Epithelial cell of prostate (primary cell): ENCODE measurements around the gene SCN1B.
A peak's percentile ranks its signal among the peaks of the same experiment; 100 is the strongest.

Experiments used
- DNase-seq: peaks from one replicate; pipeline ENCODE4 v3.0.0-alpha.2; 2011; ENCODE audit warnings: low read depth, low spot score
- H3K27ac ChIP-seq: fragments of 450-650 bp; 2 replicates; pipeline ENCODE4 v1.5.1; 2017; ENCODE audit warnings: mild to moderate bottlenecking

The SCN1B gene

DNA sequence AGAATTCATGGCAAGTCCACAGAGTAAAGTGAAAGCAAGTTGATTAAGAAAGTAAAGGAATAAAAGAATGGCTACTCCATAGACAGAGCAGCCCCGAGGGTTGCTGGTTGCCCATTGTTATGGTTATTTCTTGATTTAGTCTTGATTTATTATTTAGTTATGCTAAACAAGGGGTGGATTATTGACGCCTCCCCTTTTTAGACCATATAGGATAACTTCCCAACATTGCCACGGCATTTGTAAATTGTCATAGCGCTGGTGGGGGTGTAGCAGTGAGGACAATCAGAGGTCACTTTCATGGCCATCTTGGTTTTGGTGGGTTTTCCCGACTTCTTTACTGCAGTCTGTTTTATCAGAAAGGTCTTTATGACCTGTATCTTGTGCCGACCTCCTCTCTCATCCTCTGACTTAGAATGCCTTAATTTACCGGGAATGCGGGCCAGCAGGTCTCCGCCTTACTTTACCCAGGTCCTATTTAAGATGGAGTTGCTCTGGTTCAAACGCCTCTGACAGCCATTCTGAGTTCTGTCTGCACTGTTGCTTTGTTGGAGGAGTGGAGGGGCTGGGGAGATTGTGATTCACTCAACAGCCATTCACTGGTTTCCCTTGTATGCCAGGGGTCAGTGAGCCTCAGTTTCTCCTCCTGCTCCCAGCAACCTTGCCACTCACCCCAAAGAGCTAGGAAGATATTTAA, 38.8 kb downstream of the SCN1B start:
- no peak overlapping the region for H3K27ac ChIP-seq
- no peak for DNase-seq

DNA sequence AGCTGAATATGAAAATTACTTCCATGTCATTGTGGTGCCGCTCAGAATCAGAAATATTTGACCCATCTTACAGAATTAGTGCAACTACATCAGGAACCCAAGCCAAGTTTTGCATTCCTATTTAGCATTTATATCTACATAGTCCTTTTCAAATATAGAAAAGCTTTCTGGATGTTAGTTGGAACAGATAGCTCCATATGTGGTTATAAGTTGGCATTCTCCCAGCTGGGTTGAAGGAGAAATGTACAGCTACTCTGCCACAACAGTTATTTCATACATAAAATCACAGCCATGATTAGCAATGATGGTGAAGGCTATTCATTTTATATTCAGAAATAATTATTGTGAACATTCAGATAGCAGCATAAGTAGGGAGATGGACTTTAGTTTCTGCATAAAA, 39.4 kb downstream of the SCN1B start:
- DNase-seq: no peak
- no peak overlapping the region for H3K27ac ChIP-seq

DNA sequence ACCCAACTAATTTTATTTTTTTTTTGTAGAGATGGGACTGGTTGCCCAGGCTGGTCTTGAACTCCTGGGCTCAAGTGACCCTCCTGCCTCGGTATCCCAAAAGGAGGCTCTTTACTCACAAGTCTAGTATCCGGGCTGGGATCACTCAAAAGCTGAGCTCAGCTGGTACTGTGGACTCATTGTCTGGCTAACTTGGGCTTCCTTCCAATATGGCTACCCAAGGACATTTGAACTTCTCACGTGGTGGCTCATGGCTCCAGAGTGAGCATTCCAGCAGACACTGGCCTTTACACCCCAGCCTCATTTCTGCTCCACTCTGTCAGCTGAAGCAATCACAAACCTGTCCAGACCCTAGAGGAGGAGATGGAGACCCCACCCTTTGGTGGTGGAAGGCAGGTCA, 40.2 kb downstream of the SCN1B start:
- H3K27ac ChIP-seq: no peak overlapping the region
- no peak for DNase-seq

DNA sequence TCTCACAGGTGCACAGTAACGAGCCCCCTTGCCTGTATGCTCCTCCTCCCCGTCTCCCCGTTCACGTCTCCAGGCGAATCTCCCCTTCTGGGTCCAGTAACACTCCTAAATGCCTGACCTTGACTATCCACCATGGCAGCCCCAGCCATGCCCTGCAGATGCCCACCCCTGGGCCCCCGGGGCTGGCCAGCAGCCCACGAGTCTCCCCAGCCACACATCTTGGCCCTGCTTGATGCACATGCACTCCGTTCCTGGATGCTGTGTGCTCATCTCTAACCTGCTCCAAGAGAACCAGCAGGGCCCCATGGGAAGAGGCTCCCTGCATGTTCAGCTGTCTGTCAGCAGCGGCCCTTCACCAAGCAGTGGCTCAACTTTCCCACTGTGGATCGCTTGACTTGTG, 43.2 kb downstream of the SCN1B start:
- no peak for DNase-seq
- H3K27ac ChIP-seq: no peak overlapping the region

DNA sequence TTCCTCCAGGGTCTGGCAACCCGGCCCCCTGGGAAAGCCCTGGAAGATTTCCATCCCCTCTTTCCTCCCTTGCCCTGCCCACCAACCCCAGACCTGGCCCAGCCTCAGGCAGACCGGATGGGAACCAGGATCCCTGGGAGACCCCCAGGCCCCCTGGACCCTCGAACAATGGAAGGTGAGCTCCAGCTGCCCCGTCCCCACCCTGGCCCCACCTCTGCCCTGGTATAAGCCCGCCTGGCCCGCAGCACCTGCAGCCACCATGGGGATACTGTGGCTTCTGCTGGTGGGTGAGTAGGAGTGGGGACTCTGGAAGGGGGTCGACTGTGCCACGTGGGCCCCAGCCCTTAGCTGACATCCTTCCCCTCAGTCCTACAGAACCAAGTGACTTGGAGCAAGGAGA, 43.7 kb downstream of the SCN1B start:
- H3K27ac ChIP-seq: no peak overlapping the region
- no peak for DNase-seq

DNA sequence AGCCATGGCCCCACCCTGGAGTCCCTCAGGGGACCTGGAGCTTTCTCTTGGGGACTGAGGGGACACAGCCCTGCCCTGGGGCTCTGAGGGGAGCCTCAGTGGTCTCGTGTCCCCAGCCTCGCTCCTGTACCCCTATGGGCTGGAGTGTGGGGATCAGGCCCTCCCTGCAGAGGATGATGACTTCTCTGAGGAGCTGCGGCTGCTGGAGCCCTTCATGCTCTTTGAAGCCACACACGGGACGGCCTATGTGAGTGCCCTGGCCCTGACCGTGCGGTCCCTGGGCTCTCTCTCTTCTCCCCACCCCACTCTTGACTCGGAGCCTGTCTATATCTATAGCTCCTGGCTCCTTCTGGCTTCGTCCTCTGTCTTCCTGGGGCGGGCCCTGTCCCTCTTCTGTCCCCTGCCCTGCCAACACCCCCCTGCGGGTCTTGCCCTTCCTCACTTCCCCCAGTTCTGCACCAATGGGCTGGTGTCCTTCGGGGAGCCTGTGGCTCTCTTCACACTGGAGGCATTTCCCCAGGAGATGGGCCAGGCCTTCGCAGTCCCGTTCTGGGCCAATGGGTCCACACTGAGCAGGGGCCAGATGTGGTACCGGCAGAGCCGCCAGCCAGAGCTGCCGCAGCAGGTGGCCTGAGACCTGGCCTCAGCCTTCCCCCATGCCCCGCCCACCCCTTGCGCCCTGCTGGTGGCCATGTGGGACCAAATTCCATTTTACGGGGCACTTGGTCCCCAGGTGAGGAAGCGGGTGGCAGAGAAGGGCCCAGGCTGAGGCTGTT, 44.3 kb downstream of the SCN1B start:
- no peak for DNase-seq

DNA sequence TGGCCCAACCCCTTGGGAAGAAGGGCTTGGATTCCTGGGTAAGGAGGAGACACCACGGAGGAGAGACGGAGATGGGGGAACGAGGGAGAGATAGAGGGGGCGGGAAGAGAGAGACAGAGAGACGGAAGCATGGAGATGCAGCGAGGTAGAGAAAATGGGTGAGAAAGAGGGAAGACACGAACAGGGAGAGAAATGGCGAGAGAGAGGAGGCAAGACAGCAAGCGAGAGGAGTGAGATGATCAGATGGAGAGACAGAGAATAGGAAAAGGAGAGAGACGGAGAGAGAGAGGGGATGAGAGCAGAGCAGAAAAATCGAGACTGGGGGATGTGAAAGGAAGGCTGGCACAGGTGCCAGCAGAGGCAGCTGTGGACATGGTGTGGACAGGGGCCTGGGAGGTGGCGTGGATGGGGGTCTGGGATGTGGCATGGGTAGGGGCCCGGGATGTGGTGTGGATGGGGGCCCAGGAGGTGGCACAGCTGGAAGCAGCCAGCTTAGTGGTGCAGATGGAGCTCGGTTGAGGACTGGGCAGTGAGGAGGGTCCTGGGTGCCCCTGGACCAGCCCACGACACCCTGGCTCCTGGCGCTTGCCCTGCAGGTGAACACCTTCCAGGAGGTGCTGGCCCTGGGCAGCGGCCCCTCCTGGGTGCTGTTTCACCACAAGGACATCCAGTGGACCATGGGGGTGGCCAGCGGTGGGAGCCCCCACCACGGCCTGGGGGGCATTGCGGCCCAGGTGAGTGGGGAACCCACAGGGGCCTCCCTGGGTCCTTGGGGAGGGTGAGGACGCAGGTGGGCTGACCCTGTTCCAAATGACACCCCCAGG, 45.1 kb downstream of the SCN1B start:
- no peak for DNase-seq
- H3K27ac ChIP-seq: no peak overlapping the region

More for the DNA sequence above, 44.3 kb downstream of the SCN1B start:
- no peak overlapping the region for H3K27ac ChIP-seq

DNA sequence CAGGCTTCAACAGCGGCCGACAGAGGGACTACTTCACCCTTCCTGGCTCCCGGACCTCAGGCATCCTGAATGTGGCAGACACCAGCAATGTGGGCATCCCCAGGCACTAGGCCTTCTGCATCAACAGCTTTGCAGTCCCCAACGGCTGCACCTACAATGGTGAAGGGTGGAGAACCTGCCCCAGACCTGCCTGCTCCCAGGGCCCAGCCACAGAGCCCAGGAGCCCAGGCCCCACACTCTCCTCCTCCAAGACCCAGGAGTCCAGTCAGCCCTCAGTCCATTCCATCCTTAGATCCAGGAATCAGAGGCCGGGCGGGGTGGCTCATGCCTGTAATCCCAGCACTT, 45.7 kb downstream of the SCN1B start:
- no peak overlapping the region for H3K27ac ChIP-seq
- DNase-seq: no peak

DNA sequence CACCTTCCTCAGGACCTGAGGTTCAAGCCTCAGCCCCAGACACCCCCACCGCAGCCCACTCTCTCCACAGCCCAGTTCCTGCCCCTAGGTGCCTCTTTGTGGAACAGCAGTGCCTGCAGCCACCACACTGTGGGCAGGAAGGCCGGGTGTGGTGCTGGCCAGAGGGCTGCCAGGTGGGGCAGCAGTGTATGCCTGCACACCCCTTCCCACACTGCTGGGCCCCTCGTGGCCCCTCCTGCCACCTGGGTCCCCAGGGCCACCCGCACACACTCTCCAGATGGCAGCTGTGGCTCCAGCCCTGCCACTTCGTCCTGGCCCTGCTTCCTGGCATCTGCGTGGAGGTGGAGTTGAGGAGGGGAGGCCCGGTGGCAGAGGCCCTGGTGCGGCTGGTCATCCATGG, 46.4 kb downstream of the SCN1B start:
- DNase-seq: no peak
- no peak overlapping the region for H3K27ac ChIP-seq

DNA sequence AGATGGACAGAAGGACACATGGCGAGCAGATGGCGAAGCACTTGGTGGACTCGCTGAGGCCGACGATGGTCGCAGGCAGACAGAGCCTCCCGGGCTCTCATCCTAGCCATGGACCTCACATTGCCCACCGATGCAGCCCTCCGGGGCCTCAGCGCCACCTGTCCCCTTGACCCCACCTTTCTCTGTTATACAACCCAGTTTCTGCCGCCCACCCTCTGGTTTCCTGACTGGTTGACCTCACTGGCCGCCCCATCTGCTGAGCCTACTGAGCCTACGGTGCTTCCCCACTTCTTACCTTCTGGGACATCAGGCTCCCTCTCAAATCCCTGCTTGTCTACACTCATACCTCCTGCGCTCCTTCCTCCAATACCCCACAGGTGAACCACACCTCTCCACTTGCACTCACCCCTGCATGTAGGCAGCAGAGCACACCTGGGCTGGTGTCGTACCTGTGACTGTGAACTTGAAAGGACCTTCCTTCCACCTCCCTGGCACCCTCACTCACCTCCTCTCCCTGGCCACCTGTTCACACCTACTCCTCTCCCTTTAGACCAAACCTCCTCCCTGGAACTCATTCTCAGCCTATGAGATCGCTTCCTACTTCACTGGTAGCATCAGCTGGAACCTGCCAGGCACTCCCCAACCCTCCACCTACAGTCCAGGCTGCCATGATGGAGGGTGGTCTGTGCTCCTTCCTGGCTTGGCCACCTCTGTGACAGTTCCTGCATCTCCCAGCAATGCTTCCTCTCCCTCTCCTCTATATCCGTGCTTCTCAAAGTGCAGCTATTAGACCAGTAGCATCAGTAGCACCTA, 47.3 kb downstream of the SCN1B start:
- H3K27ac ChIP-seq: no peak overlapping the region
- DNase-seq: no peak

DNA sequence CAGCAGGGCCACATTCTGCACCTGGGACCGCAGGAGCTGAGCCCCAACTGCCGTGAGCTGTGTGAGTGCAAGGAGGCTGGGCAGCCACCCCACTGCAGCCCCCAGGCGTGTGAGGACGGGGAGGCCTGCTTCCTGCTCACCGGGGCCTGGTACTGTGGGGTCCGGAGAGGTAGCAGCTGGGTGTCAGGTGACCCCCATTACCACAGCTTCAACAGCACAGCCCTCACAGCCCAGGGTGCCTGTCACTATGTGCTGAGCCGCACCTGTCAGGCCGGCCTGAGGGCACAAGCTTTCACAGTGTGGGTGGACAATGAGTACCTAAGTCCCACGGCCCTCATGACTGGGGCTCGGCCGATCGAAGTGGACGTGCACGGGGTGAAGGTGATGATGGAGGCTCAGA, 49.6 kb downstream of the SCN1B start:
- DNase-seq: no peak
- no peak overlapping the region for H3K27ac ChIP-seq

DNA sequence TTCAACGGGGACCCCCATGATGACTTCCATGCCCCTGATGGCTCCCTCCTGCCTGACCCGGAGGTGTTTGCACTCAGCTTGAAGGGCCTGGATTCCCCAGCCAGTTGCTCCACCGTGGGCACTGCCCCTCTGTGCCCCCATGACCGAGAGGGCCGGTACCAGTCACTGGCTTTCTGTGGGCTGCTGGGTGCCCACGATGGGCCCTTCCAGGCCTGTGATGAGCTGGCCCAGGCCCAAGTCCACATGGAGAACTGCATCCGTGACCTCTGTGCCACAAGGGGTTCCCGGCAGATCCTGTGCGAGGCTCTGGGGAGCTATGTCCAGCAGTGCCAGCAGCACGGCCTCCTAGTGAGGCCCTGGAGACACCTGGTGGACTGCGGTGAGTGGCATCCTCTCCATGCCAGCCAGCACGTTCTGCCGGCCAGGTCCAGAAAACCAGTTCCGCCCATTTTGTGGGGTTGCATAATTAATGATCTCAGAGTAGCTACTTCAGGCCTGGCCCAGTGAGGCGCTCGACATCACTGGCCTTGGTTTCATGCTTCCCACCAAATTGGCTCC, 50.4 kb downstream of the SCN1B start:
- DNase-seq: no peak
- no peak overlapping the region for H3K27ac ChIP-seq

DNA sequence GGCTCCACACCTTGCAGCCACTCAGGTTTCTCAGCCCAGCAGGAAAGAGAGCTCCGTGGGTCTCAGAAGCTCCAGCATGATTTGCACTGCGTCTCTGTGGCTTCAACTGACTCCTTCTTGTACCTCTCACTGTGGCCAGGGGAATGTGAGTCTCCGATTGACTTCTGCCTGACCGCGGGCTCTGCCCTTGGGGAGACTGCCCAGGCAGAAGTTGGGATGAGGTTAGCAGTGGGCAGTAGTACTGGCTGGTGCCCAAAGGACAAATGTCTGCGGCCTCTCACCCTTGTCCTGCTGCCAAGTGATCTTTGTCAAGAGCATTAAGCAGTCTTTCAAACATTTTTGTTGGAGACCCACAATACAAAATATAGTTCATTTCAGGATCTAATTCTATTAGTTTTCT, 50.9 kb downstream of the SCN1B start:
- no peak for DNase-seq
- no peak overlapping the region for H3K27ac ChIP-seq

DNA sequence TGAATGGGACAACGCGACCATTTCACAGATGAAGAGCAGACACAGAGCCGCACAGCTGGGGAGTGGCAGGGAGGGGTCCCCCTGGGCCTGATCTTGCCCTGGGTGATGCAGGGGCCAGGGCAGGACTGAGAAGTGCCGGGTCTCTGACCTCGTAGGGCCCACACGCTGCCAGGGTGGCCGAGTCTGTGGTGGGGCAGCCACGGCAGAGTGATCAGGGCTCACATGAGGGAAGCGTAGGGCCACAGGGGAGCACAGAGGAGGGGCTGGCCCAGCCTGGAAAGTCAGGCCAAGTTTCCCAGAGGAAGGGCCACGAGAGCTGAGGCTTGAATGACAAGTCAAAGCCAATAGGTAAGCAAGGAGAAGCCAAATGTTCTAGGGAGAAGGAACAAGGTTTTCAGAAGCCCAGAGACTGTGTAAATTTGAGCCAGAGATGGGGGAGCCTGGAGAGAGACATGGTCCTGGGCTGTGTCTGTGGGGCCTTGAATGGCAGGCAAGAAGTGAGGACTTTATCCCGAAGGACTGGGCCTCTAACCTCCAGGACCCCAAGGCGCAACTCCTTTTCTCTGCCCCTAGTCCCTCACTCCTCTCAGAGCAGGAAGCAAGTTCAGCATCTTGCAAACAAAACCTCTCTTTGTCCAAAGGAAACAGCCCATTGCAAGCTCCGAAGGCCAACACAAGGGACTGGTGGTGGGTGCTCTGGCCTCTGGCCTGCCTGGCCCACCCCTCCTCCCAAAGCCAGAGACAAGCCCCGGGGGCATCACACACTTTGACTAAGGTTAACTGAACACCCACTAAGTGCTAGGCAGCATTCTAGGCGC, 53.6 kb downstream of the SCN1B start:
- H3K27ac ChIP-seq: no peak overlapping the region
- DNase-seq: no peak

DNA sequence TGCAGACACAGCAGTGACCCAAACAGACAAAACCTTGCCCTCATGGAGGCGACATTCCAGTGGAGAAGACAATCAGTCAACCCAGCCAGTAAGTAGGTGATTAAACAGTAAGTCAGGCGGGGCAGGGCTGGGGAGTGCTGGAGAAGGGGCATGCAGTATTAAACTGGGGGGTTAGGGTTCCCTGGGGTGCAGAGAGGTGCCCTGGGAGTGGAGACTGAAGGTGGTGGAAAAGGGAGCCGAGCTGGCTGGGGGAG, 54.2 kb downstream of the SCN1B start:
- no peak overlapping the region for H3K27ac ChIP-seq
- DNase-seq: no peak

DNA sequence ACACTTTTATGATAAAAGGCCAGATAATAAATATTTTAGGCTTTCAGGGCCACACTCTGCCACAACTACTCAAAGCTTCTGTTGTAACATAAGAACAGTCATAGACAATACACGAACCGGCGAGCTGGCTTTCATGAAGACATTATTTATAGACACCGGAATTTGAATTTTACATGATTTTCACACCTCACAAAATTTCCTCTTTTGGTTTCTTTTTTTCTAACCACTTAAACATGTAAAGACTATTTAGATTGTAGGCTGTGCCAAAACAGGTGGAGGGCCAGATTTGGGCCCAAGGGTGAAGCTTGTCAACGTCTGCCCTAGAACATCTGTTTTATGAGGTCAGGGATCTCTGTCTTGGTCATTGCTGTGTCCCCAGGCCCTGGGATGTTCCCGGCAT, 55.7 kb downstream of the SCN1B start:
- DNase-seq: no peak
- no peak overlapping the region for H3K27ac ChIP-seq

DNA sequence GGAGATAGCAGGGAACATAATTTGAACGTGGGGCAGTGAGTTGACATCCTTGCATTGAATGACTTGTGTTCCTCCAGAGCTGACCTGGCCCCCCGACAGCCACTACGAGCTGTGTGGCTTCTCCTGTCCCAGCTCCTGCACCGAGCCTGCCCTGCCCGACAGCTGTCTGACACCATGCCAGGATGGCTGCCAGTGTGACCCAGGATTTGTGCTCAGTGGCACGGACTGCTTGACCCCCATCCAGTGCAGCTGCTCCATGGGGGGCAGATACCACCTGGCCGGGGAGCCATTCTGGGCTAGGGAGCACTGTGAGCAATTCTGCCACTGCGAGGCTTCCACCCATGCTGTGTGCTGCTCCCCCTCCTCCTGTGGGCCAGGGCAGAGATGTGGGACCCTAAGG, 56.2 kb downstream of the SCN1B start:
- no peak for DNase-seq
- H3K27ac ChIP-seq: no peak overlapping the region

DNA sequence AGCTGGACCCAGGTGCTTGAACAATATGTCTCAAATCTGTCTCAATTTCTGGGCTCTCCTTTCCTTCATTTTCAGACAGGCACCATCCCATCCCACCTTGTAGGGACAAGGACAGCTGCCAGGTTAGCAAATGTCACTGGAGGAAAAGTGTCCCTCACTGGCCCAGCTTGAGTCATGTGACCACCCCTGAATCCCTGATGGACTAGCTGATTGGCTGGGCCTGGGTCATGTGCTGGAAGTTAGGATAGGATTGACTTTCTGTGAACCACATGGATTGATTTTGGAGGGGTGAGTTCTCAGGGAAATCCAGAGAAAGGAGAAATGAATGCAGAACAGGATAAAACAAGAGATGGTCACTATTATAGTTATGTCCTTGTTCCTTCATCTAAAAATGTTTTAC, 57.1 kb downstream of the SCN1B start:
- H3K27ac ChIP-seq: no peak overlapping the region
- no peak for DNase-seq

DNA sequence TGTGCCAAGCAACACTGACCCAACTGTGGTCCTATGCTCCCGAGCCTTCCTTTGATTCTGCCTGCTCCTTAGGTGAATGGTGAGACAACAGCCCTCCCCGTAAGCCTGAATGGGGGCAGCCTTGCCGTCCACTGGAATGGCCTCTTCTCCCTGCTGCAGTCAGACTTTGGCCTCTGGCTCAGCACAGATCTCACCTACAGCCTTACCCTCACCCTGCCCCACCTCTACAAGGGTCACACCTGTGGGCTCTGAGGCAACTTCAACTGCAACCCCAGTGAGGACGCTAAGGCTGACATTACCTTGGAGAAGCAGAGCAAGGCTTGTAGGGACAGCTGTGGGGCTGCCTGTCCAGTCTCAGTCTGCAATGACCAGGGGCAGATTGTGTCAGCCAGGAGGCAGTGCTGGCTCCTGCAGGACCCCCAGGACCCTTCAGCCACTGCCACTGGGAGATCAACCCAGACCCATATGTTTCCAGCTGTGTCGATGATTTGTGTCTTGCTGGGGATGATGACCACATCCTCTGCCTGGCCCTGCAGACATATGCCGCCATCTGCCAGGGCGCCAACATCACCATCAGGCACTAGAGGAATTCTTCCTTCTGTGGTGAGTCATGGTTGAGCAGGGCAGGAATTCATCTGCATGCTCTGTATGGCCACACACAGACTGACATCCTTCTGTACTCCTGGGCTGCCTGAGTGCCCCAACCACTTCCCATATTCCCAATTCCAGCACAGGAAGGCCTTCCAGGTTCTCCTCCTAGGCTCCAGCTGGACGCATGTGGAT, 58.1 kb downstream of the SCN1B start:
- DNase-seq: peak; percentile 57
- H3K27ac ChIP-seq: no peak overlapping the region
